Caco-2 (cell line): ENCODE data around the gene COA7. TPM values are rescaled to one million over a fixed set of nuclear protein-coding genes. Genes with fewer than 3 reads are reported as not detected.

Experiments
- BruUV-seq: library from RNA; stranded (reverse); fragments of 400-500 nt; replicated peaks from 2 replicates; lab custom pipeline; 2021; lab: Mats Ljungman, UMichigan
- CTCF ChIA-PET: fragments of 300-600 bp; sonication (Branson Sonifier 250); formaldehyde crosslinking; loops from one replicate; lab custom pipeline; 2022; ENCODE audit warnings: antibody characterized with exemption; lab: Charles Lee
- POLR2A ChIA-PET: fragments of 300-600 bp; sonication (Branson Sonifier 250); formaldehyde crosslinking; loops from one replicate; lab custom pipeline; 2022; ENCODE audit warnings: antibody characterized with exemption; lab: Charles Lee
- DNase-seq, 2 experiments: peaks; one replicate each; pipeline versions ENCODE4 v3.0.0 to v3.0.0-alpha.2; 2020 to 2022
- H3K27me3 ChIP-seq: replicated peaks from 2 replicates; pipeline ENCODE4 v1.6.0; 2011; ENCODE audit warnings: low read length; ENCODE audit not compliant: control insufficient read depth, insufficient read depth
- H3K36me3 ChIP-seq: 2 replicates; pipeline ENCODE4 v1.5.1; 2011; ENCODE audit warnings: low read length; ENCODE audit not compliant: control insufficient read depth, insufficient read depth
- H3K4me1 ChIP-seq: fragments of 250-450 bp; sonication (Bioruptor Pico); 2 replicates; pipeline ENCODE4 v1.5.1; 2020; ENCODE audit warnings: mild to moderate bottlenecking
- H3K4me3 ChIP-seq: 2 replicates; pipeline ENCODE4 v1.5.1; 2011; ENCODE audit warnings: low read depth, mild to moderate bottlenecking, control low read depth, low read length
- H3K9me3 ChIP-seq: fragments of 250-450 bp; sonication (Bioruptor Pico); 2 replicates; pipeline ENCODE4 v1.5.1; 2020; ENCODE audit warnings: mild to moderate bottlenecking, moderate library complexity
- H3K27ac Mint-ChIP-seq: one replicate; pipeline ENCODE4 v1.8.0; 2022; ENCODE audit warnings: mixed read lengths; ENCODE audit not compliant: unreplicated experiment
- H3K27me3 Mint-ChIP-seq: one replicate; pipeline ENCODE4 v1.8.0; 2022; ENCODE audit warnings: mixed read lengths; ENCODE audit not compliant: insufficient read depth, unreplicated experiment
- H3K36me3 Mint-ChIP-seq: one replicate; pipeline ENCODE4 v1.8.0; 2022; ENCODE audit warnings: mild to moderate bottlenecking, mixed read lengths; ENCODE audit not compliant: insufficient read depth, unreplicated experiment
- H3K4me1 Mint-ChIP-seq: one replicate; pipeline ENCODE4 v1.8.0; 2022; ENCODE audit warnings: low read depth, mixed read lengths; ENCODE audit not compliant: unreplicated experiment
- H3K4me3 Mint-ChIP-seq: one replicate; pipeline ENCODE4 v1.8.0; 2022; ENCODE audit warnings: mild to moderate bottlenecking, moderate library complexity, mixed read lengths; ENCODE audit not compliant: unreplicated experiment
- H3K9me3 Mint-ChIP-seq: one replicate; pipeline ENCODE4 v1.8.0; 2022; ENCODE audit warnings: mixed read lengths; ENCODE audit not compliant: unreplicated experiment
- intact Hi-C: fragments of 100-400 bp; cut with micrococcal nuclease; formaldehyde crosslinking; loops from one replicate; pipeline ENCODE4 v1.10.0; 2022; ENCODE audit not compliant: unreplicated experiment
- total RNA-seq: library from RNA; stranded (reverse); gene quantifications from 2 replicates; pipeline ENCODE4 v1.2.3, GENCODE V29; 2022
- TF ChIP-seq, protein P1 (sequence below), 2 experiments: fragments of 200-600 bp in 1 of 2; IDR thresholded peaks; 1 replicate in 1 of 2; 2 replicates in 1 of 2; pipeline versions ENCODE4 v1.5.1 to v1.8.0; 2011 to 2022; ENCODE audit warnings: antibody characterized with exemption in 1 of 2, control low read depth in 1 of 2, inconsistent platforms in 1 of 2, low read depth in 1 of 2, low read length in 1 of 2, mild to moderate bottlenecking in 1 of 2, moderate library complexity in 1 of 2; ENCODE audit not compliant: insufficient read depth in 1 of 2, severe bottlenecking in 1 of 2, unreplicated experiment in 1 of 2

COA7 gene
- total RNA-seq, 1 experiment from 2014 or later = 40.2 TPM

DNA sequence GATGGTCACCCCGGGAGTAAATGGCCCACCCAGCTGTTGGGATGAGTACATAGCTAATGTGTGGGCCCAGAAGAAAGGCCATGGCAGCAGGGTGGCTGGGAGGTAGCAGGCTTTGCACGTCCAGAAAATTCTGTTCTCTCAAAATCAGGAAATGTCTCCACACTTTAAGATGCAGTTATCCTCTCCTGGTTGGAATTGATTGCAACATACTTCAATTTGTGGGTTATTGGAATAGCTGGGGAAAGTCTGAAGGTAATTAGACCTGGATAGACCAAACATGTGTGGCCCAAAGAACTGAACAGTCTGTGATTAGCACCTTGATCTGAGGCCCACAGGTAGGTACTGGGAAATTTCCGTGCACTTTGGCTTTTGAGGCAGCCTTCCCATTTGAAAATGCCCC, 30.2 kb downstream of the COA7 start:
- intact Hi-C loops = no loop called here

DNA sequence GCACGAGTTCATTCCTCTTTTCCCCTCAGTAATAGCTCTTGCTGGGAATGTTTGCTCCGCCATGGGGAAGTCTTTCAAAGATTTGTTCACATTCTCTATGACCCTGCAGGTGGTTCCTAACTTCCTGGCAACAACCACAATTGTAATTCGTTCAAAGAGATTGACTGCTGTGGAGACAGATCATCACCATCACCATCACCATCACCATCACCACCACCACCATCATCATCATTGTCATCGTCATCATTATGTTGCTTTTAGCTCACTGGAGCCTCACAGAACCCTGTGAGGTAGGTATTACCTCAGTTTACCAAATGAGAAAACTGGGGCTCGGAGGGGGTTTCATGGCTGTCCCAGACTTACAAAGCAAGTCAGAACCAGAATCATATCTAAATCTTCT, 30.9 kb downstream of the COA7 start:
- BruUV-seq = no TSS peak
- no peaks in the 10 kb centered on the region for H3K36me3 Mint-ChIP-seq
- no peak overlapping the region for H3K27ac Mint-ChIP-seq
- H3K4me3 Mint-ChIP-seq = no peak overlapping the region
- ChIA-PET POLR2A (no interaction called here), CTCF (no interaction called here)
- TF ChIP-seq, protein P1, sequence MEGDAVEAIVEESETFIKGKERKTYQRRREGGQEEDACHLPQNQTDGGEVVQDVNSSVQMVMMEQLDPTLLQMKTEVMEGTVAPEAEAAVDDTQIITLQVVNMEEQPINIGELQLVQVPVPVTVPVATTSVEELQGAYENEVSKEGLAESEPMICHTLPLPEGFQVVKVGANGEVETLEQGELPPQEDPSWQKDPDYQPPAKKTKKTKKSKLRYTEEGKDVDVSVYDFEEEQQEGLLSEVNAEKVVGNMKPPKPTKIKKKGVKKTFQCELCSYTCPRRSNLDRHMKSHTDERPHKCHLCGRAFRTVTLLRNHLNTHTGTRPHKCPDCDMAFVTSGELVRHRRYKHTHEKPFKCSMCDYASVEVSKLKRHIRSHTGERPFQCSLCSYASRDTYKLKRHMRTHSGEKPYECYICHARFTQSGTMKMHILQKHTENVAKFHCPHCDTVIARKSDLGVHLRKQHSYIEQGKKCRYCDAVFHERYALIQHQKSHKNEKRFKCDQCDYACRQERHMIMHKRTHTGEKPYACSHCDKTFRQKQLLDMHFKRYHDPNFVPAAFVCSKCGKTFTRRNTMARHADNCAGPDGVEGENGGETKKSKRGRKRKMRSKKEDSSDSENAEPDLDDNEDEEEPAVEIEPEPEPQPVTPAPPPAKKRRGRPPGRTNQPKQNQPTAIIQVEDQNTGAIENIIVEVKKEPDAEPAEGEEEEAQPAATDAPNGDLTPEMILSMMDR (IDR thresholded peaks at IDR 0.05; ENCODE audit: insufficient read depth in 1 of 2, low read depth in 1 of 2, low read length in 1 of 2, severe bottlenecking in 1 of 2, unreplicated experiment in 1 of 2) = no peak
- H3K27me3 ChIP-seq = no peaks in the 10 kb centered on the region
- no peaks in the 10 kb centered on the region for H3K9me3 ChIP-seq
- no peaks in the 10 kb centered on the region for H3K9me3 Mint-ChIP-seq
- DNase-seq = no peak
- peaks cover 6% of the 10 kb centered on the region for H3K4me1 Mint-ChIP-seq
- H3K4me1 ChIP-seq = peaks cover 12% of the 10 kb centered on the region; the same call in 1 of the 2 replicates
- no peaks in the 10 kb centered on the region for H3K27me3 Mint-ChIP-seq
- no peaks in the 10 kb centered on the region for H3K36me3 ChIP-seq
- intact Hi-C loops = no loop called here
- no peak overlapping the region for H3K4me3 ChIP-seq

More for the DNA sequence above, 30.2 kb downstream of the COA7 start:
- H3K4me1 Mint-ChIP-seq = peaks cover 4% of the 10 kb centered on the region
- TF ChIP-seq, protein P1 (IDR thresholded peaks at IDR 0.05; ENCODE audit: insufficient read depth in 1 of 2, low read depth in 1 of 2, low read length in 1 of 2, severe bottlenecking in 1 of 2, unreplicated experiment in 1 of 2) = no peak
- no peaks in the 10 kb centered on the region for H3K27me3 Mint-ChIP-seq
- CTCF ChIA-PET = interaction anchor here (0.6 kb wide), 1 partner anchor 170 kb away, joined by 4 read pairs; no protein-coding TSS in a partner anchor
- H3K4me3 Mint-ChIP-seq = no peak overlapping the region
- H3K36me3 ChIP-seq = no peaks in the 10 kb centered on the region
- no peaks in the 10 kb centered on the region for H3K27me3 ChIP-seq
- H3K4me3 ChIP-seq = no peak overlapping the region
- H3K27ac Mint-ChIP-seq = no peak overlapping the region
- no peaks in the 10 kb centered on the region for H3K36me3 Mint-ChIP-seq
- POLR2A ChIA-PET = interaction anchor here (0.9 kb wide), 1 partner anchor 35 kb away, joined by 3 read pairs; the partner anchor contains the start of gene SHISAL2A
- no peak for DNase-seq
- no peaks in the 10 kb centered on the region for H3K9me3 Mint-ChIP-seq
- H3K9me3 ChIP-seq = no peaks in the 10 kb centered on the region
- no TSS peak for BruUV-seq
- peaks cover 5% of the 10 kb centered on the region; the same call in 1 of the 2 replicates for H3K4me1 ChIP-seq

DNA sequence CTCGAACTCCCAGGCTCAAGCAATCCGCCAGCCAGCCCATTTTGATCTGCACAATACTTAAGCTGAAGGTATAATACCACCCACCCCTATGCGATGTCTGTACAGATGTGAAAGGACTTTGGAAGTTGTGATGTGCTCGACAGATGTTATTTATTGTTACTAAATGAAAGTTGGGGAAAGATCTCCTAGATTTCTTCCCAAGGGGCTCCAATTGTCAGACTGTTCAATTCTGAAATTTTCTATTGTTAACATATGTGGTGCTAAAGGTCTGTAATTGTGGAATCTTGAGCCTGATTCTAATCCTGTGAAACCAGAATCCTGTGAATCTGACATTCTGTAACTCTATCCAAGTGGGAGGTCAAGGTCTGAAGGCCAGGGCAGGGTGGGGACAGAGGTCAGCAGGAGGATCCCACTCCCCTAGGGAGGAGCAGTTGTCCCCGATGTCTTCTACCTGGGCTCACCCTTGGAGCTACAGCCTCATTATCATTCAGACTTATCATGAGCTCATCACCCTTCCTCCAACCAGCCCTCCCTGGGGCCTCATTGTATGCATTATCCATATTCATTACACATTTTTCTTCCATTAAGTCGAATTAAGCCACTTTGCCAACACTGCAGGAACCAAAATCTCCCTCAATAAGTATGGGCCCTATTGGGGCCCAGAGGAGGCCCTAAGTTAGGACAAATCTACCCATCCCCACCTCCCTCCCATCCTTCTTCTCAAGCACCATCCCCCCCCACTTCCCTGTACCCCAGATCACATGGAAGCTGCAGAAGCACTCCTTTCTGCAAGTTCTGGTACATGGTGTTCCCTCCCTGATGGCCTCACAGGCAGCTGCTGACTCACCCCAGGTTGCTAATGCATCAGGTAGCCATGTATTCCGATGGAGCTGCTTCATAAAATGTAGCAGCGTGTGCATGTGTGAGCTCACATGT, 32.9 kb downstream of the COA7 start:
- Histone ChIP-seq H3K36me3 (no peaks in the 10 kb centered on the region), H3K4me1 (peaks cover 12% of the 10 kb centered on the region; the same call in 1 of the 2 replicates), H3K9me3 (no peaks in the 10 kb centered on the region), H3K27me3 (no peaks in the 10 kb centered on the region), H3K4me3 (no peak overlapping the region)
- Mint-ChIP-seq H3K4me1 (peaks cover 6% of the 10 kb centered on the region), H3K36me3 (no peaks in the 10 kb centered on the region), H3K4me3 (no peak overlapping the region), H3K27ac (no peak overlapping the region), H3K9me3 (no peaks in the 10 kb centered on the region), H3K27me3 (no peaks in the 10 kb centered on the region)
- BruUV-seq = no TSS peak
- ChIA-PET POLR2A (no interaction called here), CTCF (interaction anchor here (0.6 kb wide), 1 partner anchor 1089 kb away, joined by 4 read pairs; no protein-coding TSS in a partner anchor)
- DNase-seq = no peak
- TF ChIP-seq, protein P1 (IDR thresholded peaks at IDR 0.05; ENCODE audit: insufficient read depth in 1 of 2, low read depth in 1 of 2, low read length in 1 of 2, severe bottlenecking in 1 of 2, unreplicated experiment in 1 of 2) = no peak
- intact Hi-C loops = no loop called here
